IPS-20b (cell line): ENCODE measurements around the gene GLUD2.
"Not testable (repeated sequence)": the region's sequence is repeated elsewhere in the genome, so short reads cannot be mapped to it uniquely, and the experiment has no call there.

Source experiments
- H3K27ac ChIP-seq: one replicate; pipeline ENCODE4 v1.5.1; 2013; ENCODE audit warnings: low read length
- H3K27me3 ChIP-seq: 2 replicates; pipeline ENCODE4 v1.6.1; 2013; ENCODE audit warnings: mild to moderate bottlenecking, low read length, inconsistent platforms; ENCODE audit not compliant: insufficient read depth
- H3K36me3 ChIP-seq: 2 replicates; pipeline ENCODE4 v1.6.1; 2013; ENCODE audit warnings: low read depth, mild to moderate bottlenecking, inconsistent platforms, low read length, moderate library complexity; ENCODE audit not compliant: insufficient read depth
- H3K4me1 ChIP-seq: 2 replicates; pipeline ENCODE4 v1.6.1; 2013; ENCODE audit warnings: mild to moderate bottlenecking, control low read depth, inconsistent platforms, low read length, moderate library complexity; ENCODE audit not compliant: insufficient read depth
- H3K4me3 ChIP-seq: 2 replicates; pipeline ENCODE4 v1.5.1; 2013; ENCODE audit warnings: mild to moderate bottlenecking, low read length, inconsistent platforms
- H3K9ac ChIP-seq: 2 replicates; pipeline ENCODE4 v1.6.1; 2013; ENCODE audit warnings: low read depth, mild to moderate bottlenecking, inconsistent platforms, low read length, moderate library complexity
- H3K9me3 ChIP-seq: 2 replicates; pipeline ENCODE4 v1.6.1; 2013; ENCODE audit warnings: mild to moderate bottlenecking, low read depth, low read length, inconsistent platforms; ENCODE audit not compliant: insufficient read depth

The GLUD2 gene

GRCh38 chrX:121047441-121048419 lies at the start of gene GLUD2:
GLUD2 (plus strand) TSS chrX:121047610; CDS start chrX:121047685, 75 bp downstream.
- not testable (repeated sequence) for H3K27ac ChIP-seq, H3K36me3 ChIP-seq, H3K9ac ChIP-seq, H3K9me3 ChIP-seq, H3K4me1 ChIP-seq
- H3K4me3 ChIP-seq: peak within 1 kb of the TSS; percentile 55
- peaks cover 31% of the 10 kb centered on the region for H3K27me3 ChIP-seq

- H3K4me1 ChIP-seq: no peaks in the 10 kb centered on the region
- no peaks in the 10 kb centered on the region for H3K9me3 ChIP-seq
- no peaks in the 10 kb centered on the region for H3K36me3 ChIP-seq
- no peak overlapping the region for H3K4me3 ChIP-seq
- H3K27me3 ChIP-seq: no peaks in the 10 kb centered on the region
- H3K9ac ChIP-seq: no peak overlapping the region
- H3K27ac ChIP-seq: no peak overlapping the region
Measured at GRCh38 chrX:120999413-120999812, 48.0 kb upstream of the GLUD2 start.

GRCh38 chrX:121000589-121000988 lies 46.8 kb upstream of the GLUD2 start:
- Histone ChIP-seq H3K9me3 (no peaks in the 10 kb centered on the region), H3K4me3 (no peak overlapping the region), H3K9ac (no peak overlapping the region), H3K4me1 (no peaks in the 10 kb centered on the region), H3K27me3 (no peaks in the 10 kb centered on the region), H3K36me3 (no peaks in the 10 kb centered on the region), H3K27ac (no peak overlapping the region)

- Histone ChIP-seq H3K9ac (no peak overlapping the region), H3K9me3 (no peaks in the 10 kb centered on the region), H3K27me3 (no peaks in the 10 kb centered on the region), H3K27ac (no peak overlapping the region), H3K4me3 (no peak overlapping the region), H3K36me3 (no peaks in the 10 kb centered on the region), H3K4me1 (peaks cover 5% of the 10 kb centered on the region)
Measured at GRCh38 chrX:121008920-121009319, 38.5 kb upstream of the GLUD2 start.

GRCh38 chrX:121009764-121010163 lies 37.6 kb upstream of the GLUD2 start:
- H3K9me3 ChIP-seq: no peaks in the 10 kb centered on the region
- H3K4me3 ChIP-seq: no peak overlapping the region
- peaks cover 5% of the 10 kb centered on the region for H3K4me1 ChIP-seq
- no peaks in the 10 kb centered on the region for H3K27me3 ChIP-seq
- no peak overlapping the region for H3K9ac ChIP-seq
- H3K27ac ChIP-seq: no peak overlapping the region
- H3K36me3 ChIP-seq: no peaks in the 10 kb centered on the region

GRCh38 chrX:121010218-121010617 lies 37.2 kb upstream of the GLUD2 start:
- H3K27me3 ChIP-seq: no peaks in the 10 kb centered on the region
- H3K36me3 ChIP-seq: no peaks in the 10 kb centered on the region
- H3K27ac ChIP-seq: no peak overlapping the region

GRCh38 chrX:121011254-121011653 lies 36.2 kb upstream of the GLUD2 start:
- H3K9ac ChIP-seq: no peak overlapping the region
- H3K36me3 ChIP-seq: no peaks in the 10 kb centered on the region
- no peaks in the 10 kb centered on the region for H3K9me3 ChIP-seq
- H3K27me3 ChIP-seq: no peaks in the 10 kb centered on the region
- H3K4me3 ChIP-seq: no peak overlapping the region
- peaks cover 5% of the 10 kb centered on the region for H3K4me1 ChIP-seq
- no peak overlapping the region for H3K27ac ChIP-seq

More at GRCh38 chrX:121010218-121010617, 37.2 kb upstream of the GLUD2 start:
- no peak overlapping the region for H3K9ac ChIP-seq
- H3K9me3 ChIP-seq: no peaks in the 10 kb centered on the region
- peaks cover 5% of the 10 kb centered on the region for H3K4me1 ChIP-seq
- no peak overlapping the region for H3K4me3 ChIP-seq

GRCh38 chrX:121013897-121014455 lies 33.4 kb upstream of the GLUD2 start:
- H3K27me3 ChIP-seq: no peaks in the 10 kb centered on the region
- no peak overlapping the region for H3K27ac ChIP-seq

GRCh38 chrX:121014826-121015225 lies 32.6 kb upstream of the GLUD2 start:
- Histone ChIP-seq H3K4me1 (no peaks in the 10 kb centered on the region), H3K36me3 (no peaks in the 10 kb centered on the region), H3K9me3 (no peaks in the 10 kb centered on the region), H3K4me3 (no peak overlapping the region), H3K27me3 (no peaks in the 10 kb centered on the region), H3K27ac (no peak overlapping the region), H3K9ac (no peak overlapping the region)

More at GRCh38 chrX:121013897-121014455, 33.4 kb upstream of the GLUD2 start:
- H3K9me3 ChIP-seq: no peaks in the 10 kb centered on the region
- H3K9ac ChIP-seq: no peak overlapping the region
- no peak overlapping the region for H3K4me3 ChIP-seq
- H3K4me1 ChIP-seq: no peaks in the 10 kb centered on the region
- H3K36me3 ChIP-seq: no peaks in the 10 kb centered on the region

- Histone ChIP-seq H3K4me3 (no peak overlapping the region), H3K27ac (no peak overlapping the region)
Measured at GRCh38 chrX:121028419-121028818, 19.0 kb upstream of the GLUD2 start.

GRCh38 chrX:121030083-121030482 lies 17.3 kb upstream of the GLUD2 start:
- Histone ChIP-seq H3K4me3 (no peak overlapping the region), H3K27ac (no peak overlapping the region), H3K4me1 (no peaks in the 10 kb centered on the region), H3K9me3 (no peaks in the 10 kb centered on the region), H3K9ac (no peak overlapping the region), H3K27me3 (no peaks in the 10 kb centered on the region), H3K36me3 (no peaks in the 10 kb centered on the region)

More at GRCh38 chrX:121028419-121028818, 19.0 kb upstream of the GLUD2 start:
- Histone ChIP-seq H3K36me3 (no peaks in the 10 kb centered on the region), H3K4me1 (no peaks in the 10 kb centered on the region), H3K9me3 (no peaks in the 10 kb centered on the region), H3K9ac (no peak overlapping the region), H3K27me3 (no peaks in the 10 kb centered on the region)

- H3K4me1 ChIP-seq: no peaks in the 10 kb centered on the region
- no peaks in the 10 kb centered on the region for H3K27me3 ChIP-seq
- H3K27ac ChIP-seq: no peak overlapping the region
- H3K36me3 ChIP-seq: no peaks in the 10 kb centered on the region
- no peak overlapping the region for H3K4me3 ChIP-seq
- no peaks in the 10 kb centered on the region for H3K9me3 ChIP-seq
- no peak overlapping the region for H3K9ac ChIP-seq
Measured at GRCh38 chrX:121032531-121032930, 14.9 kb upstream of the GLUD2 start.
